Amniotic epithelial cell (primary cell): Measurements from ENCODE around the gene ESPN.
"Not testable (repeated sequence)": the region's sequence is repeated elsewhere in the genome, so short reads cannot be mapped to it uniquely, and the experiment has no call there.

Experiments used
- DNase-seq: peaks from one replicate; pipeline ENCODE4 v3.0.0-alpha.2; 2010; ENCODE audit warnings: low read depth

ESPN gene

DNA sequence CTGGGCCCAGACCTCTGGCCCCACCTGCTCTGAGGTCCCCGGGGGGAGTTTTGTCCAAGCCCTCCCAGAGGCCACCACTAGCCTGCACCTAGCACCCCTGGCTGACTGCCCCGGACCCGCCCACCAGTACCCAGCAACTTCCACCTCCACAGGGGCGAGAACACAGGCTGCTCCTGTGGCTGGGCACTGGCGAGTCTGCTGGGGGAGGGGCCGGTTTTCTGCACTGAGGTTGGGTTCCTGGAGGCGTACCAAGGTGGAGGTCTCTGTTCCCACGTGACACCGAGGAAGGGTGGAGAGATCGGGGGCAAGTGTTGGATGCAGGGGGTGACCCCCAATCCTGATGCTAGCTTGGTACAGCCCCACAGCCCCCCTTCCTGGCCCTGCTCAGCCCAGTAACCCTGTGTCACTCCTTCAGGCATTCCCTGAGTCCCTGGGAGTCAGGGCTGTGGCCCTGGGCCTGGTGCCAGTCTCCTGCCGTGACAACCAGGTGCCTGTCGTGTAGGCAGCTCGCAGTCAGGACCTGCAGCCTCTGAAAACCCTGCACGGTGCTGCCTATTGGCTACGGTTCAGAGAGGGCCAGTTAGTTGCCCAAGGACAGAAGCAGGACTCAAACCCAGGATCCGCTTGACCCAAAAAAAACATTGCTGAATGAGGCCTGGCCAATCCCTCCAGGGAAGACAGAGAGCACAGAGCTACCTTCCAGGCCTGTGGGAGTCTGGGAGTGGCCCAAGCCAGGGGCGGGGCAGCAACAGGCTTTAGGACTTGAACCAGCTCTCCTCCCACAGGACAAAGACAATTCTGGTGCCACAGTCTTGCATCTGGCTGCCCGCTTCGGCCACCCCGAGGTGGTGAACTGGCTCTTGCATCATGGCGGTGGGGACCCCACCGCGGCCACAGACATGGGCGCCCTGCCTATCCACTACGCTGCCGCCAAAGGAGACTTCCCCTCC is 3.1 kb downstream of the ESPN start:
- DNase-seq, result no peak

- not testable (repeated sequence) for DNase-seq
These were observed 3.9 kb downstream of the ESPN start for GRCh38 chr1:6428453-6428852.

GRCh38 chr1:6429660-6430411 is 5.3 kb downstream of the ESPN start:
- DNase-seq, result not testable (repeated sequence)

GRCh38 chr1:6431645-6432579 is 7.3 kb downstream of the ESPN start:
- not testable (repeated sequence) for DNase-seq

DNA sequence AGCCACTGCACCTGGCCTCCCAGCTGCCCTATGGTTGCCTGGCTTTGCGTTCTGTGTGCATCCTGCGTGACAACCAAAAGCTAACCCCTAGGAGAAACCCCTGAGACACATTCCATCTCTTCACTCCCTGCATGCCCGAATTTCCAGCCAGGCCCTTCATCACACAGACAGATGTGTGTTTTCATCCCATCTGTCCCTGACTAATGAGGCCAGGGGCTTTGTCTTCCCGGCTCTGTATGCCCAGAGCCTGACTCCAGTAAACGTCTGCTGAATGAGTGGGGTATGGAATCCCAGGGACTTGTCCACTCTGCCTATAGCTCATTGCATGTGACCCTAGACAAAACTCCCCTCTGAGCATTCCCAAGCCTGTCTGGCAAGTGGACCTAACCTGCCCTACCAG is 9.6 kb downstream of the ESPN start:
- DNase-seq, result no peak

GRCh38 chr1:6435129-6435528 is 10.6 kb downstream of the ESPN start:
- DNase-seq, result no peak

GRCh38 chr1:6435547-6435946 is 11.0 kb downstream of the ESPN start:
- no peak for DNase-seq

DNA sequence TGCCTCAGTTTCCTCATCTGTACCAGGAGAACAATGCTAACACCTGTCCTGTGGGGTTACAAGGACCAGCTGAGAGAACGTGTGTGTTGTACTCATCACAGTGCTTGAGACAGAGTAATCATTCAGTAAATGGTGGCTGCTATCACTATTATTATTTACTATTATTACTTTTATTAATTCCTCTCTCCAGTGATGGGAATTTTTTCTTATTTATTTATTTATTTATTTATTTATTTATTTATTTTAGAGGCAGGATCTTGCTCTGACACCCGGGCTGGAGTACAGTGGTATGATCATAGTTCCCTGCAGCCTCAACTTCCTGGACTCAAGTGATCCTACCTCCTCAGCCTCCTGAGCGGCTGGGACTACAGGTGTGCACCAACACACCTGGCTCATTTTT is 11.7 kb downstream of the ESPN start:
- DNase-seq, result not testable (repeated sequence)

GRCh38 chr1:6437012-6437700 is 12.6 kb downstream of the ESPN start:
- not testable (repeated sequence) for DNase-seq

GRCh38 chr1:6438047-6438525 is 13.5 kb downstream of the ESPN start:
- peak; percentile 31 for DNase-seq

- DNase-seq, result peak; percentile 31
These were observed 15.9 kb downstream of the ESPN start for GRCh38 chr1:6440198-6441126.

GRCh38 chr1:6441586-6441985 is 17.0 kb downstream of the ESPN start:
- no peak for DNase-seq

- no peak for DNase-seq
These were observed 19.0 kb downstream of the ESPN start for GRCh38 chr1:6443339-6444115.

DNA sequence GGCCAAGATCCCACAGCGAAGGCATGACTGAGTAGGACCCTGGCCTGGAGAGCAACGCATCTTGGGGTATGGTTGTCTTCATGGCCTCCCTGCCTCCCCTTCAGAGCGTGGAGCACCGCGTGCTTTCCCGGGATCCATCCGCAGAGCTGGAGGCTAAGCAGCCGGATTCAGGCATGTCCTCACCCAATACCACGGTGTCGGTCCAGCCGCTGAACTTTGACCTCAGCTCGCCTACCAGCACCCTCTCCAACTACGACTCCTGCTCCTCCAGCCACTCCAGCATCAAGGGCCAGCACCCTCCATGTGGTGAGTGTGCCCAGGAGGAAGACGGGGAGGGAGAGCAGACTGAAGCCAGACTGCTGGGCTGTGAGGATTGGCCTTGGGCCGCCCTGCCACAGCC is 19.8 kb downstream of the ESPN start:
- DNase-seq, result no peak

- no peak for DNase-seq
These were observed 20.6 kb downstream of the ESPN start for GRCh38 chr1:6445062-6445763.

DNA sequence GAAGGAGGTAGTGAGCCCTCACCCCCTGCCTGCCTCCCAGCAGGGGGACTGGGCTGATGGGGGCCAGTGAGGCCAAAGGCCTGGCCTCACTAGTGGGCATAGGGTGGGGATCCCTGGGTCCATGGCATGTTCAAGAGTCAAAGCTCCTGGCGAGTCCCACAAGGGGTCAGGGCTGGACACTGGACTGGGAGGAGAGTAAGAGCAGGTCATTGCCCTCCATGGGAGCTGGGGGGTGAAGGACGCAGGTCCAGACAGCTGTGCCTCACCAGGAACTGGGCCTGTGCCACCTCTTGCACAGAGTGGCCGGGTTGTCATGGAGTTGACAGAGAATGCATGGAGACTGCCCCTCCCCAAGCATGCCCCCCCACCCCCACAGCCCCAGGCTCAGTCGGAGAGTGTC is 21.4 kb downstream of the ESPN start:
- DNase-seq, result not testable (repeated sequence)

DNA sequence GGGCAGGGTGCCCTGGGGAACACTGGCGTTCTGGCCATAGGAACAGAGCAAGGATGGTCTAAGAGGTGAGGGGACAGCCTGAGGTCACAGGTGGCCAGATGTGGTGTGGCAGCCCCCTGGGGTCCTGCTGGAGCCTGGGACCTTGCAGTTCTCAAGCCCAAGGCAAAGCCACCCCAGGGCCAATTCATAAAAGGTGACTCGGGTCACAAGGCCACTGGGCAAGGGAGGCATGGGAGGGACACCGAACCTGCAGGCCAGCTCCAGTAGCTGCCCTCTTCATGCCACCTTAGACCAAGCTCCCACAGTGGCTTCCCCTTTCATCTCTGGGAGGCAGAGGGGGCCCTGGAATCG is 22.1 kb downstream of the ESPN start:
- DNase-seq, result no peak

DNA sequence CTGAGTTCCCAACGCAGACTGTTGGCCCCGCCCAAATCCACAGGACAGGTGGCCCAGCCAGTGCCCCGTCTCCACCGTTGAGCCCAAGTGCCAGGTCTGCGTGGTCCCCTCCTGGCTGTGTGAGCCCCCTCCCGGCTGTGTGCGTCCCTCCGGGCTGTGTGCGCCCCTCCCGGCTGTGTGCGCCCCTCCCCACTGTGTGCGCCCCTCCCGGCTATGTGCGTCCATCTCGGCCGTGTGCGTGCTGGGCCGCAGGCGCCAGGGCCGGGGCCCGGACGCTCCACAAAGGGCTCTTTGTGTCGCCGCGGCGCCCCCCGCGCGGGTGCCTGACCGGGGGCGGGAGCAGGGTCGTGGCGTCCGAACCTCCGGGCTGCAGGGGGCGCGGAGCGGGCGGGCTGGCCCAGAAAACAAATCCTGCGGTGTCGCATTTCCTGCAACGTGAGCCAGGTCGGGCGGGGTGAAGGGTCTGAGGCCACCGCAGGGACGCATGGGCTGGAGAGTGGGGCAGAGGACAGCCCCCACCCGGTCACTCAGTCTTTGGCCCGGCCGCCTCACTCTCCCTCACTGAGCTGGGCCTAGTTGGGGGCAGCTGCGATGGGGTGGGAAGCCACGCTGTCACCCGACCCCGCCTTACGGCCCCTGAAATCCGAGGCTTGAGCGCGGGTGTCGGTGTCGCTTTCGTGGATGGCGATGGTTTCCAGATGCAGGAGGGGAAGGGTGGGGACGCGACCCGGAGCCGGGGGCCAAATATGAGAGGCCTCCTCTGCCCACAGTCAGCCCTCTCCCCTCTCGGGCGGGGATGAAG is 22.6 kb downstream of the ESPN start:
- DNase-seq, result no peak
